Subcutaneous abdominal adipose tissue (tissue), 5 donors: ENCODE measurements around the gene SPATA3.

Source experiments
- H3K27ac ChIP-seq: one replicate; pipeline ENCODE4 v1.7.0; 2013; ENCODE audit warnings: low read depth, mild to moderate bottlenecking, inconsistent platforms, low read length, moderate library complexity
- H3K27me3 ChIP-seq, 5 donors: one replicate each; pipeline ENCODE4 v1.7.0; 2013; ENCODE audit warnings: low read length in 5 of 5, inconsistent platforms in 1 of 5; ENCODE audit not compliant: control insufficient read depth in 5 of 5, insufficient read depth in 4 of 5
- H3K36me3 ChIP-seq, 5 donors: one replicate each; pipeline ENCODE4 v1.7.0; 2013; ENCODE audit warnings: low read length in 5 of 5; ENCODE audit not compliant: control insufficient read depth in 5 of 5, insufficient read depth in 5 of 5
- H3K4me1 ChIP-seq, 5 donors: one replicate each; pipeline ENCODE4 v1.7.0; 2013; ENCODE audit warnings: low read length in 5 of 5, mild to moderate bottlenecking in 3 of 5, moderate library complexity in 1 of 5; ENCODE audit not compliant: control insufficient read depth in 5 of 5, insufficient read depth in 5 of 5
- H3K4me3 ChIP-seq, 5 donors: one replicate each; pipeline ENCODE4 v1.7.0; 2013; ENCODE audit warnings: low read length in 5 of 5, low read depth in 1 of 5
- H3K9ac ChIP-seq, 5 donors: one replicate each; pipeline ENCODE4 v1.7.0; 2013; ENCODE audit warnings: low read length in 5 of 5, mild to moderate bottlenecking in 4 of 5, moderate library complexity in 3 of 5
- H3K9me3 ChIP-seq, 5 donors: one replicate each; pipeline ENCODE4 v1.7.0; 2013; ENCODE audit warnings: low read length in 5 of 5; ENCODE audit not compliant: control insufficient read depth in 5 of 5
- donor health status: healthy.
- donor health status: healthy.
- donor health status: healthy.
- donor health status: healthy.
- donor health status: healthy.

SPATA3 gene

DNA sequence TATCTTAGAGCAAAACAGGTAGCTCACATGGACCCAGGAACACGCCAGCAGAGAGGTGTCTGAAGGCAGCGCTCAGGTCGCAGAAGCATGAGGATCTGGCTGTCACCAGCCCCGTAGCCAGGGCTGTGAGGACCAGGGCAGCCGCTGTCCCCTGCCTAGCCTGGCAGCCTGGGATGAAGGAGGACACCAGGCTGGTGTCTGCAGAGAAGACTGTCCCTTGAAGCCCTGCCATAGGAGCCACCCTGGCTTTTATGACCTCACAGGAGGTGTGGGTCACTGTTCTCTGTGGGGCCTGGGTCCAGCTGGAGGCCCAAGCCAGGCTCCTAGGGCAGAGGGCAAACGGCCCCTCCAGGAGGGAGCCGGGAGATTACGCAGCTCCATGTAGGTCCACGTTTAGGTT, at the start of gene SPATA3:
TSS of gene SPATA3 (plus strand) at position 301 of the 400 bp plus-strand sequence. CDS start 113 bp downstream, outside the sequence.
- no peaks in the 10 kb centered on the region for H3K36me3 ChIP-seq
- H3K9ac ChIP-seq: no peak within 1 kb of the TSS

DNA sequence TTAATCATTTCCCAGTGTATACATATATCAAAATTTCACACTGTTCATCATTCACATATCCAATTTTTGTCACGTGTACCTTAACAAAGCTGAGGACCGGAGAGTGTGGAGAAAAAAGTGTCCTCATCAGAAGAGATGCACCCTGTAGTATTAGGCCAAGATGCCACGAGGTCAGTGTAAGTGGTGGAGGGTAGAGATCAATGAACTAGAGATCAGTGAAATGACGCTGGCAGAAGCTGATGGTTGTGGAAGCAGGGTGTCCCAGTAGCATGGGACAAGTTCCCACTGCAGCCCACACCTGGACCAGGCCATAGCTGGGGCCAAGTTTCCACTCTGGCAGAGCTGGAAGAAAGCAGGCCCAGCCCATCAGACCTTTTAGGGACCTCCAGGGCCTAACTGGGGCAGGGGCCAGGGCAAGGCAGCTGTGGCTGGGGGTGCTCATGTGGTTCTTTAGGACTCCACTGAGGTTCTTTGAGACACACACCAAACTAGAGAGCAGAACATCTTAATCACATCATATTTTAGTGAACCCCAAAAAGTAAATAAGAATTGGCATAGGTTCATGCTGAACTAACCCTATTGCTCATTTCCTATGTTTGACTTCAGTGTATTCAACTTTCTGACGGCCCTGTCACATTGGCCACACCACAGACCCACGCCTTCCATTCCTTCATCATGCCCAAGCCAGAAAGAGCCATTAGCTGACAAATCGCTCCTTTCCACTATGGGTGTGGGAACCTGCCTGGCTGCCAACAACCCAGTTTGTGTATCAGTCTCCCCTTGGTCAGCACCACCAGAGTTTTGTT, 49.3 kb upstream of the SPATA3 start:
- no peak overlapping the region for H3K27ac ChIP-seq
- peaks cover 2 to 17% (median 10%) of the 10 kb centered on the region in 5 donors for H3K4me1 ChIP-seq
- no peaks in the 10 kb centered on the region for H3K36me3 ChIP-seq
- H3K9ac ChIP-seq: no peak overlapping the region
- no peaks in the 10 kb centered on the region for H3K27me3 ChIP-seq
- H3K4me3 ChIP-seq: no peak overlapping the region
- H3K9me3 ChIP-seq: no peaks in the 10 kb centered on the region

More for the DNA sequence above, at the start of gene SPATA3:
- H3K4me1 ChIP-seq: peaks cover 0 to 4% (median 0%) of the 10 kb centered on the region in 5 donors
- H3K9me3 ChIP-seq: peaks cover 0 to 4% (median 2%) of the 10 kb centered on the region in 5 donors
- H3K27ac ChIP-seq: no peak within 1 kb of the TSS
- H3K4me3 ChIP-seq: no peak within 1 kb of the TSS
- peaks cover 9 to 30% (median 18%) of the 10 kb centered on the region in 5 donors for H3K27me3 ChIP-seq

DNA sequence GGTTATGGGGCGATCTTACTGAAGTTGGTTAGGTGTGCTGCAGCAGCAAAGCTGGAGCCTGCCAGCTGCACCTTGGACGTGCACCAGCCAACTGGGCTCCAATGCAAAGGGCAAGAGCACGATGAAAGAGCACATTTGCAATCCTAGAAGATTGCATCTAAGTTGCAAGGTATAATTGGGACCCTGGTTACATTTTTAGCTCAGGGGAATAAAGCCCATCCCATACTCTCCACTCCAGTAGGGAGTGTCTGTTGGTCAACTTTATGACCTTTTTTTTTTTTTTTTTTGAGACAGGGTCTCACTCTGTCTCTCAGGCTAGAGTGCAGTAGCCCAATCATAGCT, 48.7 kb upstream of the SPATA3 start:
- H3K9me3 ChIP-seq: no peaks in the 10 kb centered on the region
- no peaks in the 10 kb centered on the region for H3K36me3 ChIP-seq
- H3K9ac ChIP-seq: no peak overlapping the region
- H3K4me1 ChIP-seq: peaks cover 2 to 23% (median 15%) of the 10 kb centered on the region in 5 donors
- no peaks in the 10 kb centered on the region for H3K27me3 ChIP-seq
- H3K4me3 ChIP-seq: no peak overlapping the region
- H3K27ac ChIP-seq: no peak overlapping the region

DNA sequence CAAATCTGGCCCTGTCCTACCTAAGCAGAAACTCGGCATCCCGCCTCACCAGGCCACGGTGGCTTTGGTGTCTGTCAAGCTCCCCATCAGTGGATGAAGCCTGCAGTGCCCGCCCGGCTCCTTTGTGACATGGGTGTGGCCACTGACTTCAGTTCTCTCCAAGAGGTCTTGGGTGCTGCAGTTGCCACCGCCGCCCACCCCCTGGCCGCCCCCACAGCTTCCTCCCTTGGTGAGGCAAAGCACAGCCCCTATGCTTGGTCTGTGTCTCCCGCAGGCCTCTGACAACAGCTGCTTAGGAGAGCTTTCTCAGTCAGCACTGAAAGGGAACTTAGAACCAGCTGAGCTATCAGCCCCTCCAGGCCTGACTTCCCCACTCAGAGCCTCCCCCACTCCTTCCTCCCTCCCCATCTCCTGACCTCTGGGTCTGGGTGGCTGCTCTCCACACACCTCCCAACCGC, 48.0 kb upstream of the SPATA3 start:
- no peak overlapping the region for H3K27ac ChIP-seq
- no peaks in the 10 kb centered on the region for H3K27me3 ChIP-seq
- no peaks in the 10 kb centered on the region for H3K36me3 ChIP-seq
- no peak overlapping the region for H3K4me3 ChIP-seq
- no peak overlapping the region for H3K9ac ChIP-seq
- no peaks in the 10 kb centered on the region for H3K9me3 ChIP-seq
- peaks cover 2 to 31% (median 22%) of the 10 kb centered on the region in 5 donors for H3K4me1 ChIP-seq

DNA sequence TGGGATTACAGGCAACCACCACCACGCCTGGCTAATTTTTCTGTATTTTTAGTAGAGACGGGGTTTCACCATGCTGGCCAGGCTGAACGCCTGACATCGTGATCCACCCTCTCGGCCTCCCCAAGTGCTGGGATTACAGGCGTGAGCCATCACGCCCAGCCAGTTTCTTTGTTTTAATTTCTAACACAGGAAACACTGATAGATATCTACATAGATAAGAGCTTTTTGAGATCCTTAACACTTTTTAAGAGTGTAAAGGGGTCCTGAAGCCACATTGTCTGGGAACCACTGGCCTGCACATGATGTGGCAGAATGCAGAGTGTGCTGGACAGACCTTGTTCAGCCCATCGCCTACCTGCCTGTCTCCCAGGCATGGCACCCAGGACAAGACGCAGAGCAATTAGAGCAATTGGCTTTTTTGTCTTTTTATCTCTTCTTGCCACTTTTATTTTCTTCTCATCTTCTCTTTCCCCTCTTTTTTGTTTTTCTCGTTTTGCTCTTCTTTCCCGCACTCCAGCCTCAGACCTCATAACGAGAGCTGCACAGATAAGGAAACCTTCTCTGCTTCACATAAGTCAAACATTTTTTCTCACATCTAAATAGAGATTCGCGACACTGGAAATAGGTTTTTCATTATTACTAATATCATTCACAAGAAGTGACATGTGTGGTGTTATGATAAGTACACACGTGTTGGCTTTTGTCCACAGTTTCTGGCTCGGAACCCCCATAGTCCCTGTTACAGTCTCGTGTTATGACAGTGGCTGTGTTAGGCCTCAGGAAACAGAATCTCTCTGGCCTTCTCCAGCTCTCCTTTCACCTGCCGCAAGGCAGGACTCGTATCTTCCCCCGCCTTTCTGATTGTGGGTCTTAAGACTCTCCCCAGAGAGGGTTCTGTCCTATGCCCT, 45.7 kb upstream of the SPATA3 start:
- H3K9ac ChIP-seq: no peak overlapping the region
- no peaks in the 10 kb centered on the region for H3K36me3 ChIP-seq
- peaks cover 0 to 39% (median 26%) of the 10 kb centered on the region in 5 donors for H3K4me1 ChIP-seq
- no peak overlapping the region for H3K27ac ChIP-seq
- H3K9me3 ChIP-seq: peaks cover 0 to 4% (median 0%) of the 10 kb centered on the region in 5 donors
- H3K27me3 ChIP-seq: no peaks in the 10 kb centered on the region
- no peak overlapping the region for H3K4me3 ChIP-seq

DNA sequence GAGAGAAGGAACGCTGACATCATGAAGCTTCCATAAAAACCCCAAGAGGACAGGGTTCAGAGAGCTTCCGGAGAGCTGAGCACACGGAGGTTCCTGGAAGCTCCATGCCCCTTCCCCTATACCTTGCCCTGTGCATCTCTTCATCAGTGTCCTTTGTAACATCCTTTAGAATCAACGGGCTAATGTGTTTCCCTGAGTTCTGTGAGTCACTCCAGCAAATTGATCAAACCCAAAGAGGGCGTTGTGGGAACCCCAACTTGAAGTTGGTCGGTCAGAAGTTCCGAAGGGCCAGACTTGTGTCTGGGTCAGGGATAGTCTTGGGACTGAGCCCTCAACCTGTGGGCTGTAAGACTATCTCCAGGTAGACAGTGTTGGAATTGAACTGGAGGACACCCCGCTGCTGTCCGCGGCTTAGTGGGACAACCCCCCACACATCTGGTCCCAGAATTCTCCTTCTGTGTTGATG, 45.0 kb upstream of the SPATA3 start:
- H3K27me3 ChIP-seq: no peaks in the 10 kb centered on the region
- peaks cover 0 to 4% (median 0%) of the 10 kb centered on the region in 5 donors for H3K9me3 ChIP-seq
- H3K4me1 ChIP-seq: peaks cover 0 to 39% (median 26%) of the 10 kb centered on the region in 5 donors
- no peak overlapping the region for H3K9ac ChIP-seq
- no peak overlapping the region for H3K4me3 ChIP-seq
- no peak overlapping the region for H3K27ac ChIP-seq
- no peaks in the 10 kb centered on the region for H3K36me3 ChIP-seq

DNA sequence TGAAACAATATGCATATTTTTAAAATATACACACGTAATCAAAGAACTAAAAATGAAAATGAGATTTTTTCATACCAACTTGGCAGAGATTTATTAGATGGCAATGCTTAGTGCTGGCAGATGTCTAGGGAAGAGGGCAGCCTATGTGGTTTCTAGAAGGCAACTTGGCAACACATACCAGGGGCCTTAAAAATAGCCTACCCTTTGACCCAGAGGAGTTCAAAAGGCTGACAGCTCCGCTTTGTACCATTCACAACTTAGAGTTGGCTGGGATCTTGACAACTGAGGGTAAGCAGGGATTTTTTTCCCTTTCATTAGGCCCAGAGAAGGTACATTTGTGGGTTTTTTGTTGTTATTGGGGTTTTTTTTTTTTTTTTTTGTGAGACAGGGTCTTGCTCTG, 44.5 kb upstream of the SPATA3 start:
- Histone ChIP-seq H3K9me3 (peaks cover 0 to 4% (median 0%) of the 10 kb centered on the region in 5 donors), H3K27me3 (no peaks in the 10 kb centered on the region), H3K4me3 (no peak overlapping the region), H3K4me1 (peaks cover 0 to 39% (median 26%) of the 10 kb centered on the region in 5 donors), H3K27ac (no peak overlapping the region), H3K36me3 (no peaks in the 10 kb centered on the region), H3K9ac (no peak overlapping the region)

DNA sequence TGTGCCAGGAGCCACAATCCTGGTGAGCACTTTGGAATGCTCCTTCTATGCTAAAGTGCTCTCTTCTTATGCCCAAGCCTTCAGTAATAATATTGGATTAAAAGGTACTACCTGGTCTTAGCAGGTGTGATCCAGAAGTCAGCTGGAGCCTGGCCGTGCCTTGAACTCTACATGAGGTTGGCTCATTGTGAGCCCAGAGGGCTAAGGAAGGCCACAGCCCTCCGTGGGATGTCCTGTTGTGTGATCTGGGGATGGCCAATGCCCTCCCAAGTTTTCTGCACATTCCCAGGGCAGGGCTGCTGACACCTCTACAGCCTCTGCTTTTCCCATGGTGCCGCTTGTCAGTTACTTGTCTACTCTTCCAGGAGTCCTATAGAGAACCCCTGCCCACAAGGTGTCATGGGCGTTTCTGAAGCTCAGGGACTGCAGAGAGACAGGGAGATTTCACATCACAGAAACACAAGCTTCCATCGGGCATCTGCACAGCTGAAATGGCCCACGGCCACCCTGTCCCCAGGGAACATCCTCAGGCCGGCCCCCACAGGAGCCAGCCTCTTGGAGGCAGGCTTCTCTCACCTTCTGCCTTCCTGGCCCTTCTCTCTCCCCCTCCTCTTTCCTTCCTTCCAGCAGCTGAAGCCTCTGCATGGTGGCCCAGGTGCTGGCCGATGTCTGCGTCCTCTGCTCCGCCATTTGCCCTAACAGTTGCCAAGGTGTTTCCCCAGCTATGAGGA, 43.5 kb upstream of the SPATA3 start:
- H3K27ac ChIP-seq: no peak overlapping the region
- no peaks in the 10 kb centered on the region for H3K36me3 ChIP-seq

DNA sequence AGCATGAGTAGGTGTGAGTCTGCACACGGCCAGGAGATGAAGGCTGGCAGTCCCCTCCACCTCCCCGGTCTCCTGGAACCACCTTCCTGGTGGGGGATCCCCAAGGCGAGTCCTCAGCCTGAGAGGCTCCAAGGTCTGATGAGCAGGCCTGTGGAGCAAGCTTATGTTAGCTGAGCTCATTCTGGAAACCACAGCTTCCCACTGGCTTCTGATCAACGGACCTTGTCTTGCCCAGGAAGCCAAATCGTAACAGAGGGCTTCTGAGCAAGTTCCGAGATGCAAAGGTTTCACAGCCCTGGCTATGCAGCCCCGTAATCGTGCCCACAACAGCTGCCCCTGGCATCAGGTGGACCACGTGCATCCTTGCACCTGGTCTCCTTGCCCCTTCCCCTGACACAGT, 42.1 kb upstream of the SPATA3 start:
- H3K9me3 ChIP-seq: peaks cover 0 to 4% (median 0%) of the 10 kb centered on the region in 5 donors
- H3K9ac ChIP-seq: peak overlapping the region in 1 of 5 donors; percentile 42
- peak overlapping the region; percentile 43 for H3K27ac ChIP-seq
- peaks cover 2 to 51% (median 31%) of the 10 kb centered on the region in 5 donors for H3K4me1 ChIP-seq
- peak overlapping the region in 1 of 5 donors; percentile 48 for H3K4me3 ChIP-seq
- no peaks in the 10 kb centered on the region for H3K36me3 ChIP-seq
- peaks cover 0 to 8% (median 0%) of the 10 kb centered on the region in 5 donors for H3K27me3 ChIP-seq

More for the DNA sequence above, 43.5 kb upstream of the SPATA3 start:
- Histone ChIP-seq H3K27me3 (peaks cover 0 to 8% (median 0%) of the 10 kb centered on the region in 5 donors), H3K4me1 (peaks cover 2 to 46% (median 31%) of the 10 kb centered on the region in 5 donors), H3K9me3 (peaks cover 0 to 4% (median 0%) of the 10 kb centered on the region in 5 donors), H3K9ac (no peak overlapping the region), H3K4me3 (no peak overlapping the region)
